Neural crest cell (in vitro differentiated cells): ENCODE results near the gene RERGL. TPM values are rescaled to one million over a fixed set of nuclear protein-coding genes. Genes with fewer than 3 reads are reported as not detected.

Experiments
- DNase-seq: peaks from one replicate; pipeline ENCODE4 v3.0.0; 2021; ENCODE audit warnings: low read depth, mixed read lengths, low spot score
- H3K27ac Mint-ChIP-seq: one replicate; pipeline ENCODE4 v1.8.0; 2021; ENCODE audit warnings: mild to moderate bottlenecking, mixed read lengths; ENCODE audit not compliant: unreplicated experiment
- H3K27me3 Mint-ChIP-seq: 2 replicates; pipeline ENCODE4 v1.8.0; 2021; ENCODE audit warnings: low read depth, mild to moderate bottlenecking, mixed read lengths
- H3K36me3 Mint-ChIP-seq: 2 replicates; pipeline ENCODE4 v1.8.0; 2021; ENCODE audit warnings: low read depth, mild to moderate bottlenecking, mixed read lengths
- H3K4me1 Mint-ChIP-seq: 2 replicates; pipeline ENCODE4 v1.8.0; 2021; ENCODE audit warnings: mixed read lengths
- H3K4me3 Mint-ChIP-seq: one replicate; pipeline ENCODE4 v1.8.0; 2021; ENCODE audit warnings: mild to moderate bottlenecking, mixed read lengths
- H3K9me3 Mint-ChIP-seq: 2 replicates; pipeline ENCODE4 v1.8.0; 2021; ENCODE audit warnings: mixed read lengths
- CTCF ChIP-seq: fragments of 200-600 bp; sonication (generic); conservative IDR thresholded peaks from 2 replicates; pipeline ENCODE4 v1.5.0; 2021; ENCODE audit warnings: antibody characterized with exemption, mild to moderate bottlenecking
- total RNA-seq: library from RNA; stranded (reverse); gene quantifications from 2 replicates; pipeline ENCODE4 v1.2.1, GENCODE V29; 2021

The RERGL gene
- total RNA-seq, 1 donor from 2014 or later = not detected

GRCh38 chr12:18123707-18124106, 33.7 kb upstream of the RERGL start:
- H3K27me3 Mint-ChIP-seq = no peaks in the 10 kb centered on the region
- H3K4me1 Mint-ChIP-seq = no peaks in the 10 kb centered on the region
- H3K27ac Mint-ChIP-seq = no peak overlapping the region
- TF ChIP-seq CTCF = no peak
- no peak overlapping the region for H3K4me3 Mint-ChIP-seq
- DNase-seq = no peak
- peaks cover 9% of the 10 kb centered on the region for H3K9me3 Mint-ChIP-seq
- H3K36me3 Mint-ChIP-seq = peaks cover 3% of the 10 kb centered on the region

GRCh38 chr12:18120899-18121298, 30.9 kb upstream of the RERGL start:
- Mint-ChIP-seq H3K4me3 (no peak overlapping the region), H3K27me3 (no peaks in the 10 kb centered on the region), H3K27ac (no peak overlapping the region), H3K4me1 (no peaks in the 10 kb centered on the region), H3K9me3 (peaks cover 3% of the 10 kb centered on the region), H3K36me3 (no peaks in the 10 kb centered on the region)
- no peak for TF ChIP-seq CTCF
- DNase-seq = no peak

GRCh38 chr12:18108611-18109010, 18.6 kb upstream of the RERGL start:
- no peak for DNase-seq
- Mint-ChIP-seq H3K36me3 (no peaks in the 10 kb centered on the region), H3K9me3 (no peaks in the 10 kb centered on the region), H3K27ac (no peak overlapping the region), H3K27me3 (no peaks in the 10 kb centered on the region), H3K4me1 (no peaks in the 10 kb centered on the region), H3K4me3 (no peak overlapping the region)
- no peak for TF ChIP-seq CTCF

- Mint-ChIP-seq H3K9me3 (peaks cover 4% of the 10 kb centered on the region), H3K4me3 (no peak overlapping the region), H3K36me3 (no peaks in the 10 kb centered on the region), H3K27ac (no peak overlapping the region), H3K27me3 (no peaks in the 10 kb centered on the region), H3K4me1 (no peaks in the 10 kb centered on the region)
- no peak for TF ChIP-seq CTCF
- DNase-seq = no peak
These were observed 13.6 kb upstream of the RERGL start for GRCh38 chr12:18103624-18104023.

GRCh38 chr12:18101043-18101442, 11.1 kb upstream of the RERGL start:
- no peaks in the 10 kb centered on the region for H3K36me3 Mint-ChIP-seq
- H3K4me3 Mint-ChIP-seq = no peak overlapping the region
- H3K27me3 Mint-ChIP-seq = no peaks in the 10 kb centered on the region
- no peak overlapping the region for H3K27ac Mint-ChIP-seq
- no peak for DNase-seq
- H3K9me3 Mint-ChIP-seq = peaks cover 4% of the 10 kb centered on the region
- no peak for TF ChIP-seq CTCF
- no peaks in the 10 kb centered on the region for H3K4me1 Mint-ChIP-seq

- no peaks in the 10 kb centered on the region for H3K4me1 Mint-ChIP-seq
- TF ChIP-seq CTCF = no peak
- no peaks in the 10 kb centered on the region for H3K9me3 Mint-ChIP-seq
- no peaks in the 10 kb centered on the region for H3K27me3 Mint-ChIP-seq
- H3K4me3 Mint-ChIP-seq = no peak overlapping the region
- H3K36me3 Mint-ChIP-seq = no peaks in the 10 kb centered on the region
- no peak for DNase-seq
- no peak overlapping the region for H3K27ac Mint-ChIP-seq
These were observed 5.9 kb downstream of the RERGL start for GRCh38 chr12:18084080-18084479.
